ENCODE data around the gene TRIM26.
"Not testable (repeated sequence)": the region's sequence is repeated elsewhere in the genome, so short reads cannot be mapped to it uniquely, and the experiment has no call there.

TRIM26 gene

GRCh38 chr6:30212865-30213666, at the start of gene TRIM26:
Gene TRIM26, minus strand, starts transcription at chr6:30213406. Its CDS starts 14,303 bp downstream, at chr6:30199103.
- peaks cover 52 to 72% (median 64%) of the 10 kb centered on the region in 10 experiments for H3K4me1 ChIP-seq
- no peak for TF ChIP-seq Cebpa-rat (IDR thresholded peaks at IDR 0.05)
- H3K4me2 ChIP-seq, result peak within 1 kb of the TSS; percentile 84 to 98 (median 92)

GRCh38 chr6:30260036-30260504, 46.9 kb upstream of the TRIM26 start:
- Histone ChIP-seq H3K4me2 (peak overlapping the region; percentile 88 to 98 (median 95)), H3K27ac (peak overlapping the region in 10 of 11 experiments; percentile 61 to 85 (median 80); a peak in 18 of 22 replicates), H3K4me3 (peak overlapping the region; percentile 71 to 93 (median 87)), H3K9ac (peak overlapping the region; percentile 73 to 89 (median 86)), H3K4me1 (peaks cover 12 to 28% (median 17%) of the 10 kb centered on the region in 10 experiments), H3K27me3 (peaks cover 0 to 8% (median 0%) of the 10 kb centered on the region in 11 experiments; a peak in 1 of 22 replicates), H3K9me3 (replicated peaks in 1 of 11) (peaks cover 0 to 4% (median 0%) of the 10 kb centered on the region in 11 experiments; a peak in 3 of 22 replicates), H3K36me3 (peaks cover 7 to 40% (median 27%) of the 10 kb centered on the region in 11 experiments; a peak in 21 of 22 replicates), H4K20me1 (peaks cover 0 to 37% (median 10%) of the 10 kb centered on the region in 11 experiments; a peak in 10 of 22 replicates)
- no peak for TF ChIP-seq Cebpa-rat (IDR thresholded peaks at IDR 0.05)

More at GRCh38 chr6:30212865-30213666, at the start of gene TRIM26:
- Histone ChIP-seq H3K27ac (peak within 1 kb of the TSS; percentile 85 to 97 (median 90)), H3K27me3 (no peaks in the 10 kb centered on the region), H3K9me3 (replicated peaks in 1 of 11) (no peaks in the 10 kb centered on the region), H3K36me3 (peaks cover 0 to 27% (median 8%) of the 10 kb centered on the region in 11 experiments; a peak in 8 of 22 replicates), H3K9ac (peak within 1 kb of the TSS; percentile 88 to 98 (median 93)), H4K20me1 (peaks cover 21 to 43% (median 38%) of the 10 kb centered on the region in 11 experiments; a peak in 20 of 22 replicates), H3K4me3 (peak within 1 kb of the TSS; percentile 80 to 98 (median 87))

- Histone ChIP-seq H3K27ac (peak overlapping the region; percentile 61 to 85 (median 79)), H3K9me3 (replicated peaks in 1 of 11) (peaks cover 0 to 5% (median 0%) of the 10 kb centered on the region in 11 experiments; a peak in 4 of 22 replicates), H3K4me3 (peak overlapping the region; percentile 71 to 93 (median 87)), H3K4me1 (peaks cover 12 to 28% (median 17%) of the 10 kb centered on the region in 10 experiments), H4K20me1 (peaks cover 0 to 37% (median 10%) of the 10 kb centered on the region in 11 experiments; a peak in 10 of 22 replicates), H3K36me3 (peaks cover 2 to 33% (median 20%) of the 10 kb centered on the region in 11 experiments; a peak in 19 of 22 replicates), H3K9ac (peak overlapping the region; percentile 73 to 89 (median 86)), H3K4me2 (peak overlapping the region; percentile 88 to 98 (median 95)), H3K27me3 (peaks cover 0 to 8% (median 0%) of the 10 kb centered on the region in 11 experiments; a peak in 1 of 22 replicates)
- no peak for TF ChIP-seq Cebpa-rat (IDR thresholded peaks at IDR 0.05)
Observed at GRCh38 chr6:30259140-30260035, 46.2 kb upstream of the TRIM26 start.

GRCh38 chr6:30258204-30258603, 45.0 kb upstream of the TRIM26 start:
- H3K27ac ChIP-seq, result no peak overlapping the region
- H4K20me1 ChIP-seq, result peaks cover 0 to 27% (median 10%) of the 10 kb centered on the region in 11 experiments; a peak in 10 of 22 replicates
- peak overlapping the region in 2 of 11 experiments; percentile 35 to 98; a peak in 4 of 22 replicates for H3K4me2 ChIP-seq
- H3K4me3 ChIP-seq, result no peak overlapping the region
- no peak overlapping the region for H3K9ac ChIP-seq
- TF ChIP-seq Cebpa-rat (IDR thresholded peaks at IDR 0.05), result no peak
- H3K9me3 ChIP-seq (replicated peaks in 1 of 11), result peaks cover 0 to 5% (median 0%) of the 10 kb centered on the region in 11 experiments; a peak in 4 of 22 replicates
- peaks cover 0 to 21% (median 11%) of the 10 kb centered on the region in 11 experiments; a peak in 14 of 22 replicates for H3K36me3 ChIP-seq
- H3K27me3 ChIP-seq, result peaks cover 0 to 8% (median 0%) of the 10 kb centered on the region in 11 experiments; a peak in 1 of 22 replicates
- peaks cover 12 to 28% (median 17%) of the 10 kb centered on the region in 10 experiments for H3K4me1 ChIP-seq

GRCh38 chr6:30252417-30252816, 39.2 kb upstream of the TRIM26 start:
- not testable (repeated sequence) for H3K27ac ChIP-seq; H3K9ac ChIP-seq; H3K36me3 ChIP-seq; H3K4me3 ChIP-seq; H3K27me3 ChIP-seq; H3K4me2 ChIP-seq; H4K20me1 ChIP-seq; H3K4me1 ChIP-seq; H3K9me3 ChIP-seq (replicated peaks in 1 of 11)

- Histone ChIP-seq H3K4me3 (no peak overlapping the region), H3K36me3 (no peaks in the 10 kb centered on the region), H3K9ac (no peak overlapping the region), H3K9me3 (replicated peaks in 1 of 11) (no peaks in the 10 kb centered on the region), H4K20me1 (no peaks in the 10 kb centered on the region; a peak in 1 of 22 replicates), H3K4me1 (peaks cover 0 to 1% (median 0%) of the 10 kb centered on the region in 10 experiments; a peak in 1 of 20 replicates), H3K27me3 (0 out of 22 replicates have a peak, but pooled peaks cover 0 to 5% (median 0%) of the 10 kb centered on the region in 11 experiments), H3K27ac (no peak overlapping the region), H3K4me2 (no peak overlapping the region)
- TF ChIP-seq Cebpa-rat (IDR thresholded peaks at IDR 0.05), result no peak
Observed at GRCh38 chr6:30244560-30244959, 31.4 kb upstream of the TRIM26 start.

- Histone ChIP-seq H3K4me3 (no peak overlapping the region), H3K36me3 (no peaks in the 10 kb centered on the region), H3K27me3 (0 out of 22 replicates have a peak, but pooled peaks cover 0 to 5% (median 0%) of the 10 kb centered on the region in 11 experiments), H3K4me2 (no peak overlapping the region), H3K4me1 (peaks cover 0 to 37% (median 0%) of the 10 kb centered on the region in 10 experiments; a peak in 6 of 20 replicates), H3K27ac (no peak overlapping the region), H3K9me3 (replicated peaks in 1 of 11) (no peaks in the 10 kb centered on the region), H3K9ac (no peak overlapping the region), H4K20me1 (no peaks in the 10 kb centered on the region)
- no peak for TF ChIP-seq Cebpa-rat (IDR thresholded peaks at IDR 0.05)
Observed at GRCh38 chr6:30238178-30238795, 25.1 kb upstream of the TRIM26 start.
